Transverse colon (tissue), 4 donors: ENCODE measurements around the gene PROK1.

ENCODE experiments used
- CTCF ChIP-seq, 5 experiments: fragments of 200-600 bp in 3 of 5; fragments of 450-650 bp in 2 of 5; sonication (generic) in 3 of 5; IDR thresholded peaks; 1 replicate in 2 of 5; 2 replicates in 3 of 5; pipeline ENCODE4 v1.5.1; 2016 to 2017; ENCODE audit warnings: antibody characterized with exemption in 5 of 5, inconsistent platforms in 3 of 5, mild to moderate bottlenecking in 2 of 5, moderate library complexity in 1 of 5
- EP300 ChIP-seq: sonication (generic); formaldehyde crosslinking; IDR thresholded peaks from one replicate; pipeline ENCODE4 v1.6.1; 2017; ENCODE audit warnings: antibody characterized with exemption, low read depth
- POLR2AphosphoS5 ChIP-seq, 3 donors: sonication (generic); formaldehyde crosslinking; IDR thresholded peaks; one replicate each; pipeline ENCODE4 v1.6.1; 2016; ENCODE audit warnings: antibody characterized with exemption in 3 of 3

GRCh38 chr1:110412576-110412975 lies 38.4 kb upstream of the PROK1 start:
- TF ChIP-seq CTCF (IDR thresholded peaks at IDR 0.05) (peak; percentile 55 to 68 (median 65)), POLR2AphosphoS5 (IDR thresholded peaks at IDR 0.05) (no peak), EP300 (no peak)
